ENCODE results near the gene CDK5RAP3.
A peak's percentile ranks its signal among the peaks of the same experiment; 100 is the strongest.

The CDK5RAP3 gene

GRCh38 chr17:47964856-47965255, 6.1 kb upstream of the CDK5RAP3 start:
- H3K4me3 ChIP-seq (ENCODE audit: low read depth, low read length) = no peak overlapping the region
- peaks cover 5% of the 10 kb centered on the region for H3K4me1 ChIP-seq (ENCODE audit: control insufficient read depth, insufficient read depth, low read length)
- TF ChIP-seq ZNF777 (tag by site-specific recombination; IDR thresholded peaks at IDR 0.05; ENCODE audit: borderline replicate concordance) = no peak
- ChIA-PET CTCF (interaction anchor here (0.9 to 21.9 kb wide), 2 partner anchors 13 to 75 kb away, joined by 6 to 592 read pairs; partner anchors contain the start of genes PNPO and PRR15L), POLR2A (no interaction called here)
- H3K9me3 ChIP-seq (ENCODE audit: control insufficient read depth, insufficient read depth, low read depth, low read length) = no peaks in the 10 kb centered on the region
- H3K27ac ChIP-seq (ENCODE audit: extremely low read depth, low read depth, low read length) = no peak overlapping the region
- H3K36me3 ChIP-seq (ENCODE audit: control insufficient read depth in 2 of 2, insufficient read depth in 1 of 2, low read length in 2 of 2) = no peaks in the 10 kb centered on the region

DNA sequence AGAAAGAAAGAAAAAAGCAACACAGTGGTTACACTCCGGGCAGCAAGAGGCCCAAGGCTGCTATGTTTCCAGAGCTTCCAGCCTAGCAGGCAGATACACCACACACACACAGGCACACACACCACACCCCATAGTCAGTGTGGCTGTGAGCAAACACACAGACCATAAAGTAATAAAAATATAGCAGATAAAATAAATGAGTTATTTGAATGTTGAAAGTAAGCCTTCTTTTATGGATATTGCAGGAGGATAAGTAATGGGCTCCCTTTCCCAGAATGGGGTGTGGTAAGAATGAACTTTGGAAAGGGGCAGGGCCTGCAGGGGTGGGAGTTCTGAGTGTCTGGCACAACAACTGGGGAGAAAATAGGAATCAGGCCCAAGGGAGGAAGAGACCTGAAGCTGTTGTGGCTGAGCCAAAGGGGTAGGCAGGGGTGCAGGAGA, 4.8 kb upstream of the CDK5RAP3 start:
- no peak overlapping the region for H3K27ac ChIP-seq (ENCODE audit: extremely low read depth, low read depth, low read length)
- no peak for TF ChIP-seq ZNF214 (tag by site-specific recombination; IDR thresholded peaks at IDR 0.05; ENCODE audit: borderline replicate concordance)
- no peak for TF ChIP-seq ZNF707 (tag by site-specific recombination; IDR thresholded peaks at IDR 0.05)
- no peak for TF ChIP-seq ZNF157 (tag by site-specific recombination; IDR thresholded peaks at IDR 0.05)
- TF ChIP-seq ZNF596 (tag by site-specific recombination; IDR thresholded peaks at IDR 0.05) = no peak
- peak; percentile 31; the same call in 1 of the 2 replicates for TF ChIP-seq ZBTB8A (tag by site-specific recombination; IDR thresholded peaks at IDR 0.05)
- TF ChIP-seq ZNF768 (tag by site-specific recombination; IDR thresholded peaks at IDR 0.05) = no peak
- peak; percentile 50; the same call in 1 of the 2 replicates for TF ChIP-seq ZNF600 (tag by site-specific recombination; IDR thresholded peaks at IDR 0.05)
- TF ChIP-seq ZNF239 (tag by site-specific recombination; IDR thresholded peaks at IDR 0.05) = no peak
- TF ChIP-seq ZNF571 (tag by site-specific recombination; IDR thresholded peaks at IDR 0.05) = no peak
- peak; percentile 79 for TF ChIP-seq KLF1 (tag by site-specific recombination; IDR thresholded peaks at IDR 0.05)
- TF ChIP-seq ZNF530 (tag by site-specific recombination; IDR thresholded peaks at IDR 0.05; ENCODE audit: low read depth) = no peak
- TF ChIP-seq ZFP41 (tag by site-specific recombination; IDR thresholded peaks at IDR 0.05; ENCODE audit: borderline replicate concordance) = no peak
- ChIA-PET POLR2A (interaction anchor here (1.7 kb wide), 1 partner anchor 71 kb away, joined by 4 read pairs; the partner anchor contains the start of gene SP2), CTCF (interaction anchor here (0.6 to 21.9 kb wide), 3 partner anchors 12 to 76 kb away, joined by 4 to 592 read pairs (median 5); partner anchors contain the start of genes PNPO and PRR15L)
- no peaks in the 10 kb centered on the region for H3K9me3 ChIP-seq (ENCODE audit: control insufficient read depth, insufficient read depth, low read depth, low read length)
- H3K36me3 ChIP-seq (ENCODE audit: control insufficient read depth in 2 of 2, insufficient read depth in 1 of 2, low read length in 2 of 2) = no peaks in the 10 kb centered on the region
- H3K4me3 ChIP-seq (ENCODE audit: low read depth, low read length) = no peak overlapping the region
- H3K4me1 ChIP-seq (ENCODE audit: control insufficient read depth, insufficient read depth, low read length) = no peaks in the 10 kb centered on the region

DNA sequence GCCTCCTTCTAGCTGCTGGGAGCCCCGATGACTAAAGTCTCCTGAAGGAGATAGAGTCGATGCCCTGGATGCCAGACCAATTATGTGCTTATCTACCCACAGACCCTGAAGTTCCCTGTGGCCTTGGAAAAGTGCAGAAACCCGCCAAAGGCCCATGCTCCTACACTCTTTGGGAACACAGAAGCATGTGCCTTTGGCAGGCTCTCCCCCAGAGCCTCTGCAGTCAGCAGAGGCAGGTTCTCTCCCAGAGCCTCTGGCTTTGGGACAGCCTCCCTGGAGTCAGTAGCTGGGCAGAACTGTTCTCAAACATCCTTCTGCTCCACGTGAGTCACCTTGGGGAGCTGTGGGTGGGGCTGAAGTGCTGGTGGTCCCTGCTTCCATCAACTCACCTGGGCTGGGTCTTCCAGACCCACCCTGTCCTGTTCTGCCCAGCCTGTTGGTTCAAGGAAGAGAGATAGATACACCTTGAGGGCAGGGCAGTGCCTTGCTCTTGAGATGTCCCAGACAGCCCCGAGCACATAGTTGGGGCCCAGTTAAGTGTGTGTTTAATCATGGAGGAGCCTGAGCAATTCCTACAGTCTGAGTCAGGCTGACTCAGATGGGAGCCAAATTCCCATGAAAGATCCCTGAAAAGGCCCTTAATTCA, 3.2 kb upstream of the CDK5RAP3 start:
- POLR2A ChIA-PET = interaction anchor here (0.6 to 1.7 kb wide), 5 partner anchors 10 to 140 kb away, joined by 3 to 4 read pairs (median 3); partner anchors contain the start of genes PRR15L, SNX11 and SP2
- CTCF ChIA-PET = interaction anchor here (0.6 to 21.9 kb wide), 5 partner anchors 9 to 314 kb away, joined by 3 to 592 read pairs (median 4); partner anchors contain the start of genes PNPO and PRR15L
- peaks cover 0 to 4% of the 10 kb centered on the region in 2 experiments; a peak in 2 of 3 replicates for H3K36me3 ChIP-seq (ENCODE audit: control insufficient read depth in 2 of 2, insufficient read depth in 1 of 2, low read length in 2 of 2)
- H3K9me3 ChIP-seq (ENCODE audit: control insufficient read depth, insufficient read depth, low read depth, low read length) = no peaks in the 10 kb centered on the region
- no peak for TF ChIP-seq ZNF404 (tag by site-specific recombination; IDR thresholded peaks at IDR 0.05)
- TF ChIP-seq GLIS1 (tag by site-specific recombination; IDR thresholded peaks at IDR 0.05) = peak; percentile 20; the same call in 1 of the 2 replicates
- no peak for TF ChIP-seq ZNF560 (tag by site-specific recombination; IDR thresholded peaks at IDR 0.05; ENCODE audit: borderline replicate concordance)
- TF ChIP-seq ZNF112 (tag by site-specific recombination; IDR thresholded peaks at IDR 0.05) = no peak
- TF ChIP-seq ZBTB17 (tag by site-specific recombination; IDR thresholded peaks at IDR 0.05) = peak; percentile 58; the same call in 1 of the 2 replicates
- TF ChIP-seq ZNF223 (tag by site-specific recombination; IDR thresholded peaks at IDR 0.05) = no peak
- TF ChIP-seq, protein P1, sequence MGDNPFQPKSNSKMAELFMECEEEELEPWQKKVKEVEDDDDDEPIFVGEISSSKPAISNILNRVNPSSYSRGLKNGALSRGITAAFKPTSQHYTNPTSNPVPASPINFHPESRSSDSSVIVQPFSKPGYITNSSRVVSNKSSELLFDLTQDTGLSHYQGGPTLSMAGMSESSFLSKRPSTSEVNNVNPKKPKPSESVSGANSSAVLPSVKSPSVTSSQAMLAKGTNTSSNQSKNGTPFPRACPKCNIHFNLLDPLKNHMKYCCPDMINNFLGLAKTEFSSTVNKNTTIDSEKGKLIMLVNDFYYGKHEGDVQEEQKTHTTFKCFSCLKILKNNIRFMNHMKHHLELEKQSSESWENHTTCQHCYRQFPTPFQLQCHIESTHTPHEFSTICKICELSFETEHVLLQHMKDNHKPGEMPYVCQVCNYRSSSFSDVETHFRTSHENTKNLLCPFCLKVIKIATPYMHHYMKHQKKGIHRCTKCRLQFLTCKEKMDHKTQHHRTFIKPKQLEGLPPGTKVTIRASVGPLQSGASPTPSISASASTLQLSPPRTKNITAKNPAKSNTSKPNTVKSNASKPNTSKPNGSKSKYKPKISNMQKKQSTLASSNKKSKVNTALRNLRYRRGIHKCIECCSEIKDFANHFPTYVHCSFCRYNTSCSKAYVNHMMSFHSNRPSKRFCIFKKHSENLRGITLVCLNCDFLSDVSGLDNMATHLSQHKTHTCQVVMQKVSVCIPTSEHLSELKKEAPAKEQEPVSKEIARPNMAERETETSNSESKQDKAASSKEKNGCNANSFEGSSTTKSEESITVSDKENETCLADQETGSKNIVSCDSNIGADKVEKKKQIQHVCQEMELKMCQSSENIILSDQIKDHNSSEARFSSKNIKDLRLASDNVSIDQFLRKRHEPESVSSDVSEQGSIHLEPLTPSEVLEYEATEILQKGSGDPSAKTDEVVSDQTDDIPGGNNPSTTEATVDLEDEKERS (tag by site-specific recombination; IDR thresholded peaks at IDR 0.05) = no peak
- TF ChIP-seq IKZF3 (tag by site-specific recombination; IDR thresholded peaks at IDR 0.05) = no peak
- no peak for TF ChIP-seq ZBTB20 (tag by site-specific recombination; IDR thresholded peaks at IDR 0.05)
- TF ChIP-seq ZNF354C (tag by site-specific recombination; IDR thresholded peaks at IDR 0.05; ENCODE audit: borderline replicate concordance, low read depth) = no peak
- no peak overlapping the region for H3K27ac ChIP-seq (ENCODE audit: extremely low read depth, low read depth, low read length)
- peaks cover 7% of the 10 kb centered on the region; the same call in 1 of the 2 replicates for H3K4me1 ChIP-seq (ENCODE audit: control insufficient read depth, insufficient read depth, low read length)
- no peak overlapping the region for H3K4me3 ChIP-seq (ENCODE audit: low read depth, low read length)
